Measurements from ENCODE around the gene CHRNA4.

DNA sequence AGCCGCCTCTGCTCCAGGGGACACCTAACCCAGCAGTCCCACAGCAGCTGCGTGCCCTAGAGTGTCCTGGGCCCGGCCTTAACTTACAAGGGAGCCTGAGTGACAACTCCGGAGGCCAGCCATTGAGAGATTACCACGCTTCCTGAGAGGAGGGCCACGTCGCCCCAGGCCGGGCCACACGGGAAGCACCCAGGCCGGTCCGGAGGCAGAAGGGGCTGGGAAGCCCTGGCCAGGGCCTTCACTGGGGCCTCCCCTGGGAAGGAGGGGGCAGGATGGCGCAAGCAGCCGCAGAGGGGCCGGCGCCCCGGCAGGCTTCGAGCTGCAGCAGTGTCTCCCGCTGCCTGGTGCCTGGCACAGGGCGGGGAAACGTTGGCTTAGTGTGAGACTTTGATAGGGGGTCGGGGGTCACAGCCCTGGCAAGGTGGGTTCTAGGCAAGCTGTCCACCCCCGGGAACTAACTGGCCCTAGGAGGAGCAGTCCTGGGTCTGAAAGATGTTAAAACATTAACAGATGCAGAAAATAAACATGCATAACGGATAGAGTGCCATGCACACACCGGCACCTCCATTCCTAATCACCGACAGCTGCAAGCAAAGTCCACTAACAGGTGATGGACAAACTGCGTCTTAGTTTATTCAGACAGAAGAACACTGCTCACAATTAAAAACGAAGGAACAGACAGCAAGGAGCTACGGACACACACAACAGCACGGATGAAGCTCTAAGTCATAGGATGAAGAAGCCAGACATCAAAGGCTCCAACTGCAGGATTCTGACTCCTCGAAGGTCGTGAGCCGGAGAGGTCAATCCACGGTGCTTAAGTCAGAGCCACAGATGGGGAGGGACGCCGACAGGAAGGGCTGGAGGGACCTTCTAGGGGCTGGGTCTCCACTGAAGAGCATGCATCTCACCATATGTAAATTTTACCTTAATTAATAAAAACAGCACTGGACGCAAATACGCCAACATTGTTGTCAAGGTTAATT, 17.4 kb downstream of the CHRNA4 start:
- TF ChIP-seq, protein P1, sequence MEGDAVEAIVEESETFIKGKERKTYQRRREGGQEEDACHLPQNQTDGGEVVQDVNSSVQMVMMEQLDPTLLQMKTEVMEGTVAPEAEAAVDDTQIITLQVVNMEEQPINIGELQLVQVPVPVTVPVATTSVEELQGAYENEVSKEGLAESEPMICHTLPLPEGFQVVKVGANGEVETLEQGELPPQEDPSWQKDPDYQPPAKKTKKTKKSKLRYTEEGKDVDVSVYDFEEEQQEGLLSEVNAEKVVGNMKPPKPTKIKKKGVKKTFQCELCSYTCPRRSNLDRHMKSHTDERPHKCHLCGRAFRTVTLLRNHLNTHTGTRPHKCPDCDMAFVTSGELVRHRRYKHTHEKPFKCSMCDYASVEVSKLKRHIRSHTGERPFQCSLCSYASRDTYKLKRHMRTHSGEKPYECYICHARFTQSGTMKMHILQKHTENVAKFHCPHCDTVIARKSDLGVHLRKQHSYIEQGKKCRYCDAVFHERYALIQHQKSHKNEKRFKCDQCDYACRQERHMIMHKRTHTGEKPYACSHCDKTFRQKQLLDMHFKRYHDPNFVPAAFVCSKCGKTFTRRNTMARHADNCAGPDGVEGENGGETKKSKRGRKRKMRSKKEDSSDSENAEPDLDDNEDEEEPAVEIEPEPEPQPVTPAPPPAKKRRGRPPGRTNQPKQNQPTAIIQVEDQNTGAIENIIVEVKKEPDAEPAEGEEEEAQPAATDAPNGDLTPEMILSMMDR (IDR thresholded peaks at IDR 0.05): no peak
- TF ChIP-seq POLR2A (IDR thresholded peaks at IDR 0.05): no peak
